GM12891 (cell line): ENCODE results near the gene CFAP97.

Experiments used
- POLR2A ChIP-seq: IDR thresholded peaks from 2 replicates; pipeline ENCODE4 v1.6.1; 2011; ENCODE audit warnings: low read depth, low read length, control low read depth
- POLR2AphosphoS5 ChIP-seq: IDR thresholded peaks from 2 replicates; pipeline ENCODE4 v1.6.1; 2011; ENCODE audit warnings: low read depth, low read length, control low read depth
- POU2F2 ChIP-seq: IDR thresholded peaks from 2 replicates; pipeline ENCODE4 v1.6.1; 2011; ENCODE audit warnings: low read depth, mild to moderate bottlenecking, control low read depth, low read length, moderate library complexity
- SPI1 ChIP-seq: IDR thresholded peaks from 2 replicates; pipeline ENCODE4 v1.6.1; 2011; ENCODE audit warnings: low read depth, low read length, control low read depth
- TAF1 ChIP-seq: IDR thresholded peaks from 2 replicates; pipeline ENCODE4 v1.6.1; 2011; ENCODE audit warnings: low read depth, low read length, control low read depth

DNA sequence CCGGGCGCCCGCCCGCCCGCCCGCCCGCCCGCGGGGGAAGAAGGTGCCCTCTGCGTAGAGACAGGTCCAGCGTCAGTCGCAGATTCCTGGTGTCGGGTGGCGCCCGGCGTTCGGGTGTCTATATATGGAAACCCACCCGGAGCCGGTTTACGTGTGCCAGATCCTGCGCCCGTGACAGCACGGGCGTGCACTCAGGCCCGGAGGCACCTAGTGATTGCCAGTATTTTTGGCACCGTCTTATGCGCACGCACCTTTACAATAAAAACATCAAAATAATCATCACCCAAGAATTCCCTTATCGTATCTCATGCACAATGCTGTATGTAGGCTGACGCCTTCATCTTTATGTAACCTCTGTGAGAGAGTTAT, 60.2 kb downstream of the CFAP97 start:
- TF ChIP-seq TAF1 (no peak), POLR2AphosphoS5 (no peak), POLR2A (no peak), SPI1 (no peak), POU2F2 (no peak)
